Subcutaneous adipose tissue (tissue), 4 donors: ENCODE data around the gene SCARB1. TPM values are rescaled to one million over a fixed set of nuclear protein-coding genes. Genes with fewer than 3 reads are reported as not detected.

Source experiments
- CTCF ChIP-seq: fragments of 450-650 bp; IDR thresholded peaks from one replicate; pipeline ENCODE4 v1.5.1; 2016; ENCODE audit warnings: low read depth, mild to moderate bottlenecking, control low read depth, antibody characterized with exemption, moderate library complexity
- total RNA-seq, 4 donors: library from RNA; depleted of rRNA; stranded (reverse); fragments of >200 nt; gene quantifications; one replicate each; pipeline ENCODE4 v1.1.0, GENCODE V29; 2016

Gene SCARB1
- total RNA-seq, 4 donors from 2014 or later, result 26.6 to 58.6 (median 38.2) TPM

GRCh38 chr12:124738636-124739467 is 124.8 kb downstream of the SCARB1 start:
- no peak for TF ChIP-seq CTCF

- no peak for TF ChIP-seq CTCF
These were observed 125.7 kb downstream of the SCARB1 start for GRCh38 chr12:124737772-124738635.

GRCh38 chr12:124737040-124737419 is 126.6 kb downstream of the SCARB1 start:
- no peak for TF ChIP-seq CTCF

- TF ChIP-seq CTCF, result no peak
These were observed 127.3 kb downstream of the SCARB1 start for GRCh38 chr12:124736115-124737039.

- TF ChIP-seq CTCF, result no peak
These were observed 129.4 kb downstream of the SCARB1 start for GRCh38 chr12:124734224-124734788.

- TF ChIP-seq CTCF, result no peak
These were observed 130.6 kb downstream of the SCARB1 start for GRCh38 chr12:124733086-124733485.
